ENCODE data around the gene TMEM256.
A peak's percentile ranks its signal among the peaks of the same experiment; 100 is the strongest.

The TMEM256 gene

DNA sequence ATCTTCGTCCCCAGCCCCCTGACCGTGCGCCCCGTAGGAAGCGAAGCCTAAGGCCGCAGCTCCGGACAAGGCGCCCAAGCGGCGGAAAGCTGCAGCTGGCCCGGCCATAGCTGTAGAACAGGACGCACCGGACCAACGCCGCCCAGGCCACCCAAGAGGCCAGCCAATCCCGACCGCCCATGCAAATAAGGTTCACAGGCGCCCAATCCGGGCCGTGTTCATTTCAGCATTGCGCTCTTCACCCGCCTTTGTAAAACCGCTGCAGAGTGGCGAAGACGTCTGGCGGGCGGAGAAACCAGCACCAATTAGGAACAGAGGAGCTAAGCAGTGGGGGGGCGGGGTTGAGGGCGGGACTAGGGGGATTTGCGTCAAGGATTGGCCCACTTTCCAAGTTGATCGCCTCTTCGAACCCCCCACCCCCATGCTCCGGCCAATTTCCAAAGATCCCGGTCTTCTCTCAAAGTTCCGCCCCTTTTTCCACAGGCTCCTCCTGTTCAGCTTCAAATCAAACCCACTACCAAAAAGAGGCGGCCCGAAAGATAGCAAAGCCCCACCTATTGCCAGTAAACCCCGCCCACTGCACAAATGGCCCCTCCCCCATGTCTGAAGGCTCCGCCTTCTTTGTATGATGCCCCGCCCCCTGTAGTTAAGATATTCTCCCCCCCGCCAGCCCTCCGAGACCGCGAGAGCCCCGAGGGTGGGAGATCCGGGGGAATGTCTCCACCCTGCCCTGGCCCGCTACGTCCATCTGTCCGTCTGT is at the start of gene TMEM256:
Gene TMEM256 (minus strand): TSS at position 121 of the 760 bp plus-strand sequence. CDS start 13 bp downstream, at position 108.
- peak; percentile 98 for DNase-seq (ENCODE audit: low spot score)

DNA sequence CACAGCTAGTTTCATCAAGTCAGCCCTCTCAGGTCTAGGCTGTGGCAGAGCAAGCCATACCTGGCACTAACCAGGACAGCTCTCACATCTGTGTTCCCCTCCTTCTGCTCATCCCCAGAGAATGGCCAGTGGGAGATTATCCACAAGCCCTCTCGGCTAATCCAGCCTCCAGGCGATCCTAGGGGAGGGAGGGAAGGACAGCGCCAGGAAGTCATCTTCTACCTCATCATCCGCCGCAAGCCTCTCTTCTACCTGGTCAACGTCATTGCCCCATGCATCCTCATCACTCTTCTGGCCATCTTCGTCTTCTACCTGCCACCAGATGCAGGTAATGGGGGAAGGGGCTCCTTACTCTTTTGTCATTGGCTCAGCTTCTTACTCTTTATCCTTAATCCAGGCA is 44.6 kb upstream of the TMEM256 start:
- DNase-seq (ENCODE audit: low spot score) = no peak

DNA sequence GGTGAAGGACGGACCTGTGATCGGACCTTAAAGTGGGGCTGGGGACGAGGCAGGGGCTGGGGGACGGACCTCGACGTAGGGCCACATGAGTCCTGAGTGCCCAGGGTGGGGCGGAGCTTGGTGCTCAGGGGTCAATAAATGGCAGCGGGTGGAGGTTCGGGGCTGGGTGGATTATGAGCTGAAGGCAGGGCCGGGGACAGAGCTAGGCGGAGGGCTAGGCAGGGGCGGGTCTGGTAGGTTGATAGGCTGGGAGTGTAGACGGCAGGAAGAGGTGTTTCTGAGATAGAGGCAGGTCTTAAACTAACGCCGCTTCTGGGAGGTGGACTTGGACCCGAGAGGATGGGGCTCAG is 41.7 kb upstream of the TMEM256 start:
- DNase-seq (ENCODE audit: low spot score) = no peak

DNA sequence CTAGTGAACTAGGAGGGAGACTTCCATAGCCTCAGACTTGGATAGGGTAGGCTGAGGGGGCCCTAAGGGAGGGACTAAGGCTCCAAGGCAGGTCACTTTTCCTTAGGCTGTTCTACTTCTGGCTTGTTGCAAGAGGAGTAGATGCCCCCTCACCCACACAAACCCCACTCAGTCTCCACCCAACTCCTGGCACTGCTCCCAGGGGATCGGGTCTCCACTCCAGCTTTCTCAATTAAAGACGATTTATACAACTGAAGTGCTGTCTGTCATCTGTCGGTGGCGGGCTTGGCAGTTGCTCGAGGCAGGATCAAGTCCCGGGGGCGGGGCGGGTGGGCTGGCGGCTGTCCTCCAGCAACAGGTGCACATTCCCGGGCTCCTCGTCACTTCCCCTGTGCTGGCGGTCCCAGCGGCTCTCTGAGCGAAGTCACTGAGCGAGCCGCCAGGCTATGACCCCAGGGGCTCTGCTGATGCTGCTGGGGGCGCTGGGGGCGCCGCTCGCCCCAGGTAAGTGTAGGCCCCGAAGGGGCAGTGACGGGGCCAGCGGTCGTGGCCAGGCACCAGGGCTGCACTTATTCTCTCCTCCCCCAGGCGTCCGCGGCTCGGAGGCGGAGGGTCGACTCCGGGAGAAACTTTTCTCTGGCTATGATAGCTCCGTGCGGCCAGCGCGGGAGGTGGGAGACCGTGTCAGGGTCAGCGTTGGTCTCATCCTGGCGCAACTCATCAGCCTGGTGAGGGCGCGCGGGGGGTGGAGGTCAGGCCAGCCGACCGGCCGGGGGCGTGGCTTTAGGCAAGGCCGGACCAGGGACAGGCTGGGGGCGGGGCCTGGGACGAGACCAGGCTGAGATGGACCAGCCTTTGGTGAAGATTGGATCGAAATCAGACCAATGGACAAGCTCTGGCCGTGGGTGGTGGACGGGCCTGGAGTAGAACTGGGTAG is 41.1 kb upstream of the TMEM256 start, which contains the start of gene CHRNB1:
Gene CHRNB1 (plus strand): TSS at position 380 of the 937 bp plus-strand sequence. CDS start 67 bp downstream, at position 447.
- peak; percentile 66 for DNase-seq (ENCODE audit: low spot score)

DNA sequence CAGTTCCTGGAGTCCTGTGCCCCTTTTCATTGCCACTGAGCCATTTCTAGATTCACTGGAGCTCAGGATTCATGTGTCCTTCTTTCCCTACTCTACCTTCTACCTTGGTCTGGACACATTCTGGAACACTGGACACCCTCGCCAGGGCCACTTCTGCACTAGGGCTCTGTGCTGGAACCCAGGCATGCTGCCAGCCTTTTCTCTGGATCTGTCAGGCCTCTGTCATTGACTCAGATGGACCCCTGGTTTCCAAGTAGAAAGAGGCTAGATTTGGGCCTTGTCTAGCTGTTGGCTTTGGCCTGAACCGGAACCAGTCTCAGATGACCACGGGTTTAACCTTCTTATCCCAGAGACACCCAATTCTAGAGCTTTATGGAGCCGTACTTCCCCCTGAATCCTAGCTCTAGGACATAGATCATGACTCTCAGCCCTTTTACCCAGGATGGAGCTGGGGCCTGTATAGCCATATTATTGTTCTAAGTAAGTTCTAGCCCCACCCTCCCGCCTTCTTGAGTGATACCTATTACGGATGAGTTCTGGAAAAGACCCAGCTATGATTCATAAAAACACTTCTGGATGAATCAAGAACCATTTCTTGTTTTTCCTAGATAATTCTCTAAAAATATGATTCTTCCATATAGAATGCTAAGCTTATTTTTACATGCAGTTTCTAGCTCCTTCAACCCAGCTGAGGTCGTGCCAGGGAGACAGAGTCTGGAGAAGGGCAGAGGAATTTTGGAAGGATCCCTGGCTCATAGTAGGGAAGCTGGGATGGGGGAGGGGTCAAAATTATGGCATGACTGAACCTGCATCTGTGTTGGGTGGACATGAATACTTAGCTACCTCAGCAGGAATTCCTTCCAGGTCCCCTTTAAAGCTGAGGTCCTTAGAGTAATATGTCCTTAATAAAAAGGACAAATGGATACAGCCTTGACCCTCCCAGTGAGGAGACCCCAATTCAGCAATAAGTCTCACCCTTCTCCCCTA is 39.9 kb upstream of the TMEM256 start:
- DNase-seq (ENCODE audit: low spot score) = no peak

DNA sequence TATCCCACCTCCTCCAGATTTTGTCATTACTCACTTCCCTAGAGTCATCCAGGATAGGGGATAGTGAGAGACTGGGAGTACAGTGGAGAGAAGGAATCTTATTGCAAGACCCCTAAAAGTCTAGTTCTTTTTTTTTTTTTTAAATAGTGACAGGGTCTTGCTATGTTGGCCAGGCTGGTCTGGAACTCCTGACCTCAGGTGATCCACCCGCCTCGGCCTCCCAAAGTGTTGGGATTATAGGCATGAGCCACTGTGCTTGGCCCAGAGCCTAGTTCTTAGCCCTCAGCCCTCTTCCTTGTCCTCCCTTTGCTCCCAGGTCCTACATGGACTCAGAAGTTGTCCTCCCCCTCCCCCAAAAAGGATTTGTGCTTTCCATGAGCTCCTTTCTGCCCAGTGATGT is 38.2 kb upstream of the TMEM256 start:
- no peak for DNase-seq (ENCODE audit: low spot score)

DNA sequence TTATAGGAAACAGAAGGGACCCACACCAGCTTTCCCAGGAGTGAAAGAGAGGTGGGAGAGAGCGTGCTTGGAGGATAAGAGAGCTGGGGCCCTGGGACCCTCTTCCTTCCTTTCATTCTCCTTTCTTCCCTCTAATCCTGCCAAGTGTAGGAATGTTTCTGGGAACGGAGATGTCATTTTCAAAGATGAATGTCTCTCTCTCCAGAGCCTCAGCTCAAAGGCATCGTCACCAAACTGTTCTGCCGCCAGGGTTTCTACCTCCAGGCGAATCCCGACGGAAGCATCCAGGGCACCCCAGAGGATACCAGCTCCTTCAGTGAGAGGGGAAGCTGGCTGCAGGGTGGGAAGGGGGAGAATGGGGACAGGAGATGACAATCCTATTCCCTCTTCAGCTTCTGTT is 37.4 kb upstream of the TMEM256 start:
- no peak for DNase-seq (ENCODE audit: low spot score)

DNA sequence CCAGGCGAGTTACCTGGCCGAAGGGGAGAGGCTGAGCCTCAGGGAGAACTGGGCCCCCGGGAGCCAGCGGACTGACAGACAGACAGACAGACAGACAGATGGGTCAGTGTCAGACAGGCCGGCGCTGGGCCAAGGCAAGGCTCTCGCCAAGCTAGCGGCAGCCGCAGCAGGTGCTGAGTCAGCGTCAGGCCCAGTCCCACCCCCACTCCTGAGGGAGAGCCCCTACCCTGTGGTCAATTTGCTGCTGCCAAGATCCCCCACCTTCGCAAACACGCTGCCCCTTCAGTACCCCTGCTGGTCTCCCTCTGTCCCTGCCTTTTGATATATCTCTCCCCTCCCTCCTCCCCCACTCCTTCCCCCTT is 36.9 kb upstream of the TMEM256 start:
- DNase-seq (ENCODE audit: low spot score) = no peak

DNA sequence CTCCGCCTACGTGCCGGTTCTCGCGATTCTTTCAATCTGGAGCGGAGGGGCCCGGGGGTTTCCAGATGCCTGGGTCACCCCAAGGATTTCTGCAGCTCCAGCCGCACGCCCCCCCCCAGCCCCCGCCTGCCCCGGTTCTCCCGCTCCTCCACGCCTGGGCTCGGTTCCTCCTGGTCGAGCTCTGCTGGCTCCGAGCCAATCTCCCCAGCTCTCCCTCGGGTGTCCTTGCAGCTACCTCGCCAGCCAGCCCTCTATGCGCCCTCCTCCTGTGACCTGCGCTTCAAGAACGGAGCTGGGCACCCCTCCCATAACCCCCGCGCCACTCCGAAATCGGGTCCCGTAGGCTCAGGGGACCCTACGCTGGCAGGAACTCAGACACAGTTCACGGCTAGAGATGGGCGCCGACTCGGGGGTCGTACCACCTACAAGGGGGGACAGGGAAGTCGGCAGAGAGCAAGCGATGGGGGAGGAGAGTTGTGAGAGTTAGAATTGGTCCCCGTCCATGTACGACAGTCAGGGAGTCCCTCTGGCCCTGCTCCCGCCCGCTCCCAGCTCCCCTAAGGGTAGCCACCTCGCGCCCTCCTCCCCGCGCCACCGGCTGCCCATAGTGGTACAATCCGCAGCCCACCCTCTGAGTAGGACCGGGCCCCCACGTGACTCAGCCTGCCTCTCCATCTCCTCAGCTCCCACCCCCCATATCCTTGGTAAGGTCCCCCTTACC is 36.4 kb upstream of the TMEM256 start:
- no peak for DNase-seq (ENCODE audit: low spot score)

DNA sequence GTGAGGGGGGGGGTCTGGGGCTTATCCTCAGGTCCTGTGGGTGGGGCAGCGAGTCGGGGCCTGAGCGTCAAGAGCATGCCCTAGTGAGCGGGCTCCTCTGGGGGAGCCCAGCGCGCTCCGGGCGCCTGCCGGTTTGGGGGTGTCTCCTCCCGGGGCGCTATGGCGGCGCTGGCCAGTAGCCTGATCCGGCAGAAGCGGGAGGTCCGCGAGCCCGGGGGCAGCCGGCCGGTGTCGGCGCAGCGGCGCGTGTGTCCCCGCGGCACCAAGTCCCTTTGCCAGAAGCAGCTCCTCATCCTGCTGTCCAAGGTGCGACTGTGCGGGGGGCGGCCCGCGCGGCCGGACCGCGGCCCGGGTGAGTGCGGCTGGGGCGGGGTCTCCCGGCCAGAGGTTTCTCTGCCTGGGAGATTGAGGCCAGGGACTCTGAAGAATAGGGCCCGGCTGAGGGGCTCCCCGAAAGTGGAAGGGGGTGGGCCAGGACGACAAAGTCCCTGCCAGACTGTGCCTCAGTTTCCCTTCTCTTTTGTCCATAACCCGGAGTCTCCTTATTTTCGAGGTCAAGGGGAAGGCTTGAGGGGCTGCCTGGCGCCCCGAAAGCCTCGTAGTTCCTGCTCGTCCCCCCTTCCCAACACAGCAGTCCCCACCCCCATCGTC is 35.7 kb upstream of the TMEM256 start, which contains the start of gene FGF11:
Gene FGF11 (plus strand): TSS at position 51 of the 651 bp plus-strand sequence. CDS start 109 bp downstream, at position 160.
- no peak for DNase-seq (ENCODE audit: low spot score)

DNA sequence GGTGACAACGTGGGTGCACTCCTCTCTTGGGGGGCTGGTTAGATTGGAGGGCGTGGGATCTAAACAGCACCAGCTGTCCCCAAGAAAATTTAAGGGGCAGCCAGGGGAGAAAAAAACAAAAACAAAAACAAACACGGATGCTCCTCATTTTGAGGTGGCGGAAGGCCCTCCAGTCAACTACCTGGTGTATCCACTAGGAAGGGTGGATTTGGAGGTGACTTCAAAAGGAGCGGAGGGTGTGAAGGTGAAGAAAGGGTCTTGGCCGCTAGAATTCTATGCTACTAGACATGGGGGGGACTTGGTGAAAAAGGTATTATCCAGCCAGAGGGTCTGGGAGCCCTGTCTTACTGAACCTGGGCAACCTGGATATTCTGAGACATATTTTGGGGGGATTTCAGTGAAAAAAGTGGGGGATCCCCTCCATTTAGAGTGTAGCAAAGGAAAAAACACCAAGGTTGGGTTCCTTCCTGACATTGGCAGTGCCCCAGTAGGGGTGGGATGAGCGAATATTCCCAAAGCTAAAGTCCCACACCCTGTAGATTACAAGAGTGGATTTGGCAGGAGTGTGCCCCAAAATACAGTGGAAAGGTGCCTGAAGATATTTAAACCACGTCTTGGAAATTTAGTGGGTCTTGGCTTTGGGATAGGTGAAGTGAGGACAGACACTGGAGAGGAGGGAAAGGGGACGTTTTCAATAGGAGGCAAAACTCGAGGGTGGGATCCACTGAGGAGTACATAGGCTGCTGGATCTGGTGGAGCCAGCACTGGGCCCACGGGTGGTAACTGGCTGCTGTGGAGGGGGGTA is 35.0 kb upstream of the TMEM256 start:
- no peak for DNase-seq (ENCODE audit: low spot score)

DNA sequence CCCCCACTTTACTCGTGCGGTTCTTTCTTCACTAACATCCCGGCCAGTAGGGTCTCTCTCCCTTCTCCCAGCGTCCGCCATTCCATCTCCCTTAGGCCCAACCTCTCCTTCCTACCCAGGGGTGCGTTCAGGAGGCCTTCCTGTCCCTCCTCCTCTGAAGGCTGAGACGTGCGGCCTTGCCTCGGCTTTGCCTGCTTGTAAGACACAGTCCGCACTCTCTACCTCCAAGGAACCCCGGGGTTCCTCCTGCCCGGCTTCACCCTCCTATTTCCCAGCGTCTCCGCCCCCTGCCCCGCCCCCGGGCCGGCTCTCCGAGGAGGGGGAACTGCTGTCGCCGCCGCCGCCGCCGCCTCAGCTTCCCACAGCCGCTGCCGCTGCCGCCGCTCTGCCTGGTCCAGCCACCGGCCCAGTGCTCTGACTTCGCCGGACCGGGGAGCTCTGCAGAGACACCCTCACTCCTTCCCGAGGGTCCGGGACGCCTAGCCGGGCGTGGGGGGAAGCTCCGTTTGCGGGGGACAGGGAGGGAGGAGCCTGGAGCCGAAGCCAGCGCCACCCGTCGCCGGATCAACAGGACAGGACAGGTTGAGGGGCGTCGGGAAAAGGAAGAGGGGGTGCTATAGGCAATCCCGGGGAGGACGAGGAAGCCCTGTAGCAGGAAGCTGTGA is 34.2 kb upstream of the TMEM256 start:
- DNase-seq (ENCODE audit: low spot score) = no peak

DNA sequence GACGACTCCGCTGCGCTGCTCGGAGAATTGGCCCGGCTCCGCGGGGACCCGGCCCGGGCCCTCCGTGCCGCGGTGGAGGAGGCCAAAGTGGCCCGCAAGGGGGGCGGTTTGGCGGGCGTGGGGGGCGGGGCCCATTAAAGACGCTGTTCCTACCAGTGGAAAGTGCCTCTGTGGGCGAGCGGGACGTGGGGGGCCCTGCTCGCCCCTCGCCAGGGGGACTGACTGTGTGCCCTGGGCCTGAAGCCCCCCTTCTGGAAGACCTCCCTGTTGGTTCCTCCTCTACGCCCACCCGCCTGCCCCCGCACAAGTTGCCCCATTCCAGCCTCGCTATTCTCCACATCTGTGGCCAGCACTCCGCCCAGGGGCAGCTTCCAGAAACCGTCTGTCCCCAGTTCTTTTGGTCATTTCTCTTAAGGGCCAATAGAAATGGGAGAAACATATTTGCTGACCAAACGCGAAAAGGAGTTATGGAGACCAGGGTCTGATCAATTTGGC is 33.5 kb upstream of the TMEM256 start:
- no peak for DNase-seq (ENCODE audit: low spot score)

DNA sequence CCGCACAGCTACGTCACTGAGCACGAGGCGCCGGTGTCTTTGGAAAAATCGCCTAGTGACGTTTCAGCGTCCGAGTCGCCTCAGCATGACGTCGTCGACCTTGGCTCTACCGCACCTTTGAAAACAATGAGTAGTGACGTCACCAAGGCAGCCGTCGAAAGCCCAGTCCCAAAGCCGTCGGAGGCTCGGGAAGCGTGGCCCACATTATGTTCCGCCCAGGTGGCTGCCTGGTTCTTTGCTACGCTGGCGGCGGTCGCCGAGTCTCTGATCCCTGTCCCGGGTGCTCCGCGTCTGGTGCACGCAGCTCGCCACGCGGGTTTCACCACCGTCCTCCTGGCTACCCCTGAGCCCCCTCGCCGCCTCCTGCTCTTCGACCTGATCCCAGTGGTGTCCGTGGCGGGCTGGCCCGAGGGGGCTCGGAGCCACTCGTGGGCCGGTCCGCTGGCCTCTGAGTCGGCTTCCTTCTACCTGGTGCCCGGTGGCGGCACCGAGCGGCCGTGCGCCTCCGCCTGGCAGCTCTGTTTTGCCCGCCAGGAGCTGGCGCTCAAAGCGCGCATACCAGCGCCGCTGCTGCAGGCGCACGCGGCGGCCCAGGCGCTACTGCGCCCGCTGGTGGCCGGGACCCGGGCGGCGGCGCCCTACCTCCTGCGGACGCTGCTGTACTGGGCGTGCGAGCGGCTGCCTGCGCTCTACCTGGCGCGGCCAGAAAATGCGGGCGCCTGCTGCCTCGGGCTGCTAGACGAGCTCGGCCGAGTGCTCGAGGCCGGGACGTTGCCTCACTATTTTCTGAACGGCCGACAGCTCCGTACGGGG is 32.9 kb upstream of the TMEM256 start:
- DNase-seq (ENCODE audit: low spot score) = peak; percentile 81

DNA sequence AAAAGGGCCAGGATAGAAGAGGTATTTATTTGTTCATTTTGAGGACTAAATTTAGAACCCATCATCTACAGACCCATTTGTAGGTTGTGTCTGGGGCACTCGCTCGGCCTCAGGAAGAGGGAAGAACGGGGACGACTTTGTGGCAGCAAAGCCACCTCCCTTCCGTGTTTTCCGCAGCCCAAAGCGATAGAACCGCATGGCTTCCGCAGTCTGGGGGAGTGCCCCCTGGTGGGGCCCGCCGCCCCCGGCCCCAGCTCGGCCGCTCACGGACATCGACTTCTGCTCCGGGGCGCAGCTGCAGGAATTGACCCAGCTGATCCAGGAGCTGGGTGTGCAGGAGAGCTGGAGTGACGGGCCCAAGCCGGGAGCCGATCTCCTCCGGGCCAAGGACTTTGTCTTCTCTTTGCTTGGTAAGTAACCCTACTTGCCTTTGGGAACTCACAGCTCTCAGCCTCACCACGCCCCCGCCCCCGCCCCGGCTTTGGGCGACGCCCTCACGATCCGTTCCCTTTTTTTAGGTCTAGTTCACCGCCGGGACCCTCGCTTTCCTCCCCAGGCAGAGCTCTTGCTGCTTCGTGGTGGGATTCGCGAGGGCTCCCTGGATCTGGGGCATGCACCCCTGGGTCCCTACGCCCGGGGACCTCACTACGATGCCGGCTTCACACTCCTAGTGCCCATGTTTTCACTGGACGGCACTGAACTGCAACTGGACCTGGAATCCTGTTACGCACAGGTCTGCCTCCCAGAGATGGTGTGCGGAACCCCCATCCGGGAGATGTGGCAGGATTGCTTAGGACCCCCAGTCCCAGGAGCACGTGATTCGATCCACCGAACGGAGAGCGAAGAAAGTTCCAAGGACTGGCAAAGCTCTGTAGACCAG is 32.0 kb upstream of the TMEM256 start:
- DNase-seq (ENCODE audit: low spot score) = no peak

DNA sequence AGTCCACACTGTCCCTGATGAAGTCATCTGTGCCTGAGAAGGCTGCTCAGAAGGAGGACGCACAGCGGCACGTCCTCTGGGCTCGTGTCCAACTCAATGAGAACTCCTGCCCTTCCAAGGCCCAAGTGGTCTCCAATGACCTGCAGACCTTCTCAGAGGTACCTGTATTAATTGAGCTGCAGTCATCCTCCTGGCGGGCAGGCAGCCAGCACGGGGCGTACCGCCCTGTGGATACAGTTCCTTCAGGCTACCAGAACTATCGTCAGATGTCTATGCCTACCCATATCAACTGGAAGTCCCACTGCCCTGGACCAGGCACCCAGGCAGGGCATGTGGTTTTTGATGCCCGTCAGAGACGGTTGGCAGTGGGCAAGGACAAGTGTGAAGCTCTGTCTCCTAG is 28.4 kb upstream of the TMEM256 start:
- no peak for DNase-seq (ENCODE audit: low spot score)

DNA sequence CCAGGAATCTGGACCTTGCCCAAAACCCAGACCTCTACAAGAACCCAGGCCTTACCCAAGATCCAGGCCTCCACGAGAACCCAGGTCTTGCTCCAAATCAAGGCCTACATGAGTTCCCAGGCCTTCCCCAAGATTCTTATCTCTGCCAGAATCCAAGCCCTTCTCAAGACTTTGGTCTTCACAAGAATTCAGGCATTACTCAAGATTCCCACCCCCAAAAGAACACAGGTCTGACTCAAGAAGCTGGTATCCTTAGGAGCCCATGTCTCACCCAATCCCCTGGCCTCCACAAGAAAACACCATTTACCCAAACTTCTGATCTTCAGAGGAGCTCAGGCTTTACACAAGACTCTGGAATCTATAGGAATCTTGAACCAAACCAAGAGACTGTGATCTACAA is 27.3 kb upstream of the TMEM256 start:
- DNase-seq (ENCODE audit: low spot score) = no peak
